Brain microvascular endothelial cell (primary cell): ENCODE measurements around the gene SHISA9.

Experiments
- DNase-seq: peaks from one replicate; pipeline ENCODE4 v3.0.0-alpha.2; 2020
- H3K27ac ChIP-seq: fragments of 250-450 bp; sonication (Bioruptor Pico); 2 replicates; pipeline ENCODE4 v1.5.1; 2020; ENCODE audit warnings: mild to moderate bottlenecking, moderate library complexity
- H3K27me3 ChIP-seq: fragments of 250-450 bp; sonication (Bioruptor Pico); replicated peaks from 2 replicates; pipeline ENCODE4 v1.5.1; 2020; ENCODE audit warnings: mild to moderate bottlenecking
- H3K36me3 ChIP-seq: fragments of 250-450 bp; sonication (Bioruptor Pico); replicated peaks from 2 replicates; pipeline ENCODE4 v1.5.1; 2020; ENCODE audit warnings: mild to moderate bottlenecking
- H3K4me3 ChIP-seq: 2 replicates; pipeline ENCODE4 v1.5.1; 2011; ENCODE audit warnings: low read depth, mild to moderate bottlenecking, control low read depth, low read length, moderate library complexity
- in situ Hi-C: cut with HindIII; loops from 2 replicates; pipeline ENCODE4 v1.10.0; 2017; ENCODE audit warnings: low sequenced_read_pairs, low pct_ligation_motif_present
- TF ChIP-seq, protein P1 (sequence below): IDR thresholded peaks from 2 replicates; pipeline ENCODE4 v1.5.1; 2011; ENCODE audit warnings: low read depth, mild to moderate bottlenecking, moderate library complexity, low read length, control low read depth, inconsistent platforms; ENCODE audit errors: missing control alignments

Gene SHISA9

DNA sequence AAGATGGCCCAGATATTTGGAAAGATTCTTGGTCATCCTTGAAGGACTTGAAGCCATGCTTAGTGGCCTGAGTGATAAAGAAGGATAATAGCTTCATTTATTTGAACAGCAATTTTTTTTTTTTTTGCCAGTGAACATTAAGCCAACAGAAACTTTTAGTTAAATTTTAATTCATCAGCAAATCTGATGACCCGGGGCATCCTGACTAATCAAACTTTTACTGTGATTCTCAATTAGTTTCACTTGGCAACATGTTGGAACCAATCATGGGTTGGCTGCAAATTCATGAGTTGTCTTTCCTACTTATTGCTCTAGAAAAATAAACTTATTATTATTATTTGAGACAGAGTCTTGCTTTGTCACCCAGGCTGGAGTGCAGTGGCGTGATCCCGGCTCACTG, 74.4 kb downstream of the SHISA9 start:
- no peak for DNase-seq
- Histone ChIP-seq H3K27ac (no peak overlapping the region), H3K36me3 (no peaks in the 10 kb centered on the region), H3K27me3 (no peaks in the 10 kb centered on the region), H3K4me3 (no peak overlapping the region)
- in situ Hi-C loops = no loop called here
- TF ChIP-seq, protein P1, sequence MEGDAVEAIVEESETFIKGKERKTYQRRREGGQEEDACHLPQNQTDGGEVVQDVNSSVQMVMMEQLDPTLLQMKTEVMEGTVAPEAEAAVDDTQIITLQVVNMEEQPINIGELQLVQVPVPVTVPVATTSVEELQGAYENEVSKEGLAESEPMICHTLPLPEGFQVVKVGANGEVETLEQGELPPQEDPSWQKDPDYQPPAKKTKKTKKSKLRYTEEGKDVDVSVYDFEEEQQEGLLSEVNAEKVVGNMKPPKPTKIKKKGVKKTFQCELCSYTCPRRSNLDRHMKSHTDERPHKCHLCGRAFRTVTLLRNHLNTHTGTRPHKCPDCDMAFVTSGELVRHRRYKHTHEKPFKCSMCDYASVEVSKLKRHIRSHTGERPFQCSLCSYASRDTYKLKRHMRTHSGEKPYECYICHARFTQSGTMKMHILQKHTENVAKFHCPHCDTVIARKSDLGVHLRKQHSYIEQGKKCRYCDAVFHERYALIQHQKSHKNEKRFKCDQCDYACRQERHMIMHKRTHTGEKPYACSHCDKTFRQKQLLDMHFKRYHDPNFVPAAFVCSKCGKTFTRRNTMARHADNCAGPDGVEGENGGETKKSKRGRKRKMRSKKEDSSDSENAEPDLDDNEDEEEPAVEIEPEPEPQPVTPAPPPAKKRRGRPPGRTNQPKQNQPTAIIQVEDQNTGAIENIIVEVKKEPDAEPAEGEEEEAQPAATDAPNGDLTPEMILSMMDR = no peak

DNA sequence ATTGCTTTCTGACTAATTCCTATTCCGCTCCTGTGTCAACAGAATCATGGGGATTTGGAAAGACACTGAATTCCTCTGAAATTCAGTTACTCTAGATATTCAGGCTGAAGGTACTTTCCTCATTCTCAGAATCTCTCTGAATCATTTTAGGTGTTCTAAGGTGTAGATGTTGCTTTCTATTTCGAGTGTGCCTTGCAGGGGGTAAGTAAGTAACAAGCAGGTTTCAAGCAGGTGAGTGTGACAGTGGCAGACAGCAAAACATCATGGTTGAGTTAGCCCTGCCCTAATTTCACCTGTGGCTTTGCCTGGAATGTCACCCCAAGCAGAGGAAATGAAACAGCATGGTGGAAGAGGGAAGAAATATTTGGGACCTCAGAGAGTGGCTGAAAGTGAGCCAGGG, 75.1 kb downstream of the SHISA9 start:
- in situ Hi-C loops = no loop called here
- H3K36me3 ChIP-seq = no peaks in the 10 kb centered on the region

DNA sequence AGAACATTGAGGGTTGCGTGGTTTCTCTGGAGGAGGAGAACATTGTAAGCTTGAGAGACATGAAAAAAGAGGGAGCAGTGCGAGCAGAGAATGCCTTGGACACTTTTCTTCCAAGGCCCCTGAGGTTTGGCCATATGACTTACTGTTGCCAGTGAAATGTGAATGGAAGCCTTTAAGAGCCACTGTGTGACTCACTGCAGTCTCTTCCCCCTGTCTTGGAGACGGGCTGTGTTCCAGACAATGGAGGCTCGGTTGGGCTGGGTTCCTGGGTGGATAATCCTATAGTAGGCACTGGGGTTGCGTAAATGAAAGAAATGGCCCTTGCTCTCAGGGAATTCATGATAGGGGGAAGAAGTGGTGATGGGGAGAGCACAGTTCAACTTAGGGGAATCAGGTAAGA, 75.5 kb downstream of the SHISA9 start:
- Histone ChIP-seq H3K27ac (no peak overlapping the region), H3K4me3 (no peak overlapping the region), H3K36me3 (no peaks in the 10 kb centered on the region), H3K27me3 (no peaks in the 10 kb centered on the region)
- in situ Hi-C loops = no loop called here
- no peak for DNase-seq
- TF ChIP-seq, protein P1 = no peak

More for the DNA sequence above, 75.1 kb downstream of the SHISA9 start:
- no peaks in the 10 kb centered on the region for H3K27me3 ChIP-seq
- TF ChIP-seq, protein P1 = no peak
- no peak overlapping the region for H3K4me3 ChIP-seq
- no peak for DNase-seq
- H3K27ac ChIP-seq = no peak overlapping the region

DNA sequence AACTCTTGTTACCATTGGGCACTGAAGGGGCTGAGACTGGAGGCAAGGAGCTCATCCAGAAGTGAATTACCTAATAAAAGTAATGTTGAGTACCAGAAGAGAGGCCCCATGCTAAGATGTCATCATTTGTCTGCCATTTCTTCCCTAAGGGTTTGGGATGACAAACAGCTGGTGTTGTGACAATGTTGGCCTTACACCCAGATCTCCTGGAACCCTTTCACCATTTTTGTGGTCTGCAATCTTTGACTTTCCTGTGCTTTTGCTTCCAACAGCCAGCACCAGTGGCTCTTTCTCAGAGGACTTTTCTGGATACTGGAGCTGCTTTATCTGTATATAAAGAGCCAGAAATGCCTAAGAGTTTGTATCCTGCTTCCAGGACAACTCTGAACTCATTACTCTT, 84.1 kb downstream of the SHISA9 start:
- TF ChIP-seq, protein P1 = no peak
- Histone ChIP-seq H3K27ac (no peak overlapping the region), H3K27me3 (no peaks in the 10 kb centered on the region), H3K36me3 (no peaks in the 10 kb centered on the region), H3K4me3 (no peak overlapping the region)
- DNase-seq = no peak
- in situ Hi-C loops = no loop called here

DNA sequence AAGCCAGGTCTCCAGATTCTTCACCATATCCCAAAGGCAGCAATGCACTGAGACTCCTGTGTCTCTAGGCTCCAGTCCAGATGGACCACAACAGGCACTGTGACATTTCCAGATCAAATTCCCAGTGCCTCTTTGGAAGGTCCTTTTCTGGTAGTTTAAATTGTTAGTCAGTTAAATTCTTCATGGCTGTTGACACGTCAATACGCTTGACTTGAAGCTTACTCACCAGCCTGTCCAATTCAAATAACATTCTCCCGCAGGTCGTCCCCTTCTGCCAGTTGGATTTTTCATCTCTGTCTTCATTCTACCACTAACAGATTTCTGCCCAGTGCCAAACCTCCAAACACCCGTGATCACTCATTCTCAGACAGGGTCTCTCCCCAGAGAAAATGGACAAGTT, 86.7 kb downstream of the SHISA9 start:
- Histone ChIP-seq H3K27me3 (no peaks in the 10 kb centered on the region), H3K36me3 (no peaks in the 10 kb centered on the region), H3K4me3 (no peak overlapping the region), H3K27ac (no peak overlapping the region)
- DNase-seq = no peak
- in situ Hi-C loops = no loop called here
- TF ChIP-seq, protein P1 = no peak

DNA sequence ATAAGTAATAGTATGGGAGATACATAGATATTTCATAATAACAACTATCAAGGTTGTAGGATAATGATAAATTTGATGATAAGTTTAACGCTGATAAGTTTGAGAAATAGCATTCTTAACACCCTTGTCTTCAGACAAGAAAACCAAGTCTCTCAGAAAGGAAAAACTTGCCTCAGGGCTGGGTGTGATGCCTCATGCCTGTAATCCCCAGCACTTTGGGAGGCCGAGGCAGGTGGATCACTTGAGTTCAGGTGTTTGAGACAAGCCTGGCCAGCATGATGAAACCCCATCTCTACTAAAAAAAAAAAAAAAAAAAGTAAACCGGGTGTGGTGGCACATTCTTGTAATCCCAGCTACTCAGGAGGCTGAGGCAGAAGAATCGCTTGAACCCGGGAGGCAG, 90.7 kb downstream of the SHISA9 start:
- Histone ChIP-seq H3K27me3 (no peaks in the 10 kb centered on the region), H3K27ac (no peak overlapping the region), H3K4me3 (no peak overlapping the region), H3K36me3 (no peaks in the 10 kb centered on the region)
- in situ Hi-C loops = no loop called here
- DNase-seq = no peak
- TF ChIP-seq, protein P1 = no peak
